ENCODE data around the gene KLHL33.

Gene KLHL33

DNA sequence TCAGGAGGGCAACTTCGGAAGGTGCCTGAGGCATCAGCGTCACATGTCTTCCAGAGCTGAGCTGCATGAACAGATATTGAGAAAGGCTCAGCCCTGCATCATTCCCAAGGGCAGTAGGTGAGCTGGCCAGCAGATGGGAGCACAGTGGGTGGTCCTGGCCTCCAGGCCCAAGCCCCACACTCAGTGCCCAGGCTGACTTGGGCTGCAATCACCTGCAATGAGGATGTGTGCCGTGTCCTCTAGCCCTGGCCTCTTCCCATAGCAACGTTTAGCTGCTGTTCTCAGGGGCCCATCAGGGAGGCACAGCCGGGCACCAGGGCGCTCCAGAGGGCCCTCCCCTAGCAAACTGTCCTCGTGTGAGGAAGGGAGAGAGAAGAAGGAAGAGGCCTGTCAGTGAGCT lies 54.6 kb downstream of the KLHL33 start:
- in situ Hi-C loops (cut with MboI; ENCODE audit: low sequenced_read_pairs, unreplicated experiment): no loop called here
- TF ChIP-seq, protein P1, sequence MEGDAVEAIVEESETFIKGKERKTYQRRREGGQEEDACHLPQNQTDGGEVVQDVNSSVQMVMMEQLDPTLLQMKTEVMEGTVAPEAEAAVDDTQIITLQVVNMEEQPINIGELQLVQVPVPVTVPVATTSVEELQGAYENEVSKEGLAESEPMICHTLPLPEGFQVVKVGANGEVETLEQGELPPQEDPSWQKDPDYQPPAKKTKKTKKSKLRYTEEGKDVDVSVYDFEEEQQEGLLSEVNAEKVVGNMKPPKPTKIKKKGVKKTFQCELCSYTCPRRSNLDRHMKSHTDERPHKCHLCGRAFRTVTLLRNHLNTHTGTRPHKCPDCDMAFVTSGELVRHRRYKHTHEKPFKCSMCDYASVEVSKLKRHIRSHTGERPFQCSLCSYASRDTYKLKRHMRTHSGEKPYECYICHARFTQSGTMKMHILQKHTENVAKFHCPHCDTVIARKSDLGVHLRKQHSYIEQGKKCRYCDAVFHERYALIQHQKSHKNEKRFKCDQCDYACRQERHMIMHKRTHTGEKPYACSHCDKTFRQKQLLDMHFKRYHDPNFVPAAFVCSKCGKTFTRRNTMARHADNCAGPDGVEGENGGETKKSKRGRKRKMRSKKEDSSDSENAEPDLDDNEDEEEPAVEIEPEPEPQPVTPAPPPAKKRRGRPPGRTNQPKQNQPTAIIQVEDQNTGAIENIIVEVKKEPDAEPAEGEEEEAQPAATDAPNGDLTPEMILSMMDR (IDR thresholded peaks at IDR 0.05; ENCODE audit: borderline replicate concordance, control extremely low read depth, extremely low read depth, insufficient read depth, missing control alignments): no peak
- no peak for DNase-seq (ENCODE audit: low spot score)

- DNase-seq (ENCODE audit: low spot score): no peak
- TF ChIP-seq, protein P1 (IDR thresholded peaks at IDR 0.05; ENCODE audit: borderline replicate concordance, control extremely low read depth, extremely low read depth, insufficient read depth, missing control alignments): no peak
- in situ Hi-C loops (cut with MboI; ENCODE audit: low sequenced_read_pairs, unreplicated experiment): no loop called here
Measured at GRCh38 chr14:20380681-20381080, 55.3 kb downstream of the KLHL33 start.

- DNase-seq (ENCODE audit: low spot score): no peak
- TF ChIP-seq, protein P1 (IDR thresholded peaks at IDR 0.05; ENCODE audit: borderline replicate concordance, control extremely low read depth, extremely low read depth, insufficient read depth, missing control alignments): no peak
- in situ Hi-C loops (cut with MboI; ENCODE audit: low sequenced_read_pairs, unreplicated experiment): no loop called here
Measured at GRCh38 chr14:20379743-20380142, 56.2 kb downstream of the KLHL33 start.

DNA sequence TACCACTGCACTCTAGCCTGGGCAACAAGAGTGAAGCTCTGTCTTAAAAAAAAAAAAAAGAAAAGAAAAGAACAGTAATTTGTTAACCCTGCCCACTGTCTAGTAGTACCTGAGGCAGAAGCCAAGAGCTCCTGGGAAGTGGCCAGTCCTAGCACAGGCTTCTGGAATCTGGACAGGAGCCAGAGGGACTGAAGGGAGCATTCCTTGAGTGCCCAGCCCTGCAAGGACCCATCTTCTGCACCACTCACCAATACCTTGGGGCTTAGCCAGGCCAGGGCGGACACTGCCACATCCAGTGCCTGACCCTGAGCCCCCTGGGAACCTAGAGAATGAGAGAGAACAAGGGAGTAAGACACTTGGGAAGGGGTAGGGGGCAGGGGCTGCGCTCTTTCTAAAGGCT lies 58.8 kb downstream of the KLHL33 start:
- in situ Hi-C loops (cut with MboI; ENCODE audit: low sequenced_read_pairs, unreplicated experiment): no loop called here

GRCh38 chr14:20376071-20376588 lies 59.8 kb downstream of the KLHL33 start:
- in situ Hi-C loops (cut with MboI; ENCODE audit: low sequenced_read_pairs, unreplicated experiment): no loop called here
- DNase-seq (ENCODE audit: low spot score): no peak
- TF ChIP-seq, protein P1 (IDR thresholded peaks at IDR 0.05; ENCODE audit: borderline replicate concordance, control extremely low read depth, extremely low read depth, insufficient read depth, missing control alignments): no peak

More for the DNA sequence above, 58.8 kb downstream of the KLHL33 start:
- DNase-seq (ENCODE audit: low spot score): no peak
- TF ChIP-seq, protein P1 (IDR thresholded peaks at IDR 0.05; ENCODE audit: borderline replicate concordance, control extremely low read depth, extremely low read depth, insufficient read depth, missing control alignments): no peak

Data from GM13976 (cell line).